ENCODE results near the gene ATP2B3. TPM values are rescaled to one million over a fixed set of nuclear protein-coding genes. Genes with fewer than 3 reads are reported as not detected.

The ATP2B3 gene
- total and polyA plus RNA-seq, 2 of the 4 experiments (the other 2 are of a cell fraction), result under 0.01 to 0.03 TPM

DNA sequence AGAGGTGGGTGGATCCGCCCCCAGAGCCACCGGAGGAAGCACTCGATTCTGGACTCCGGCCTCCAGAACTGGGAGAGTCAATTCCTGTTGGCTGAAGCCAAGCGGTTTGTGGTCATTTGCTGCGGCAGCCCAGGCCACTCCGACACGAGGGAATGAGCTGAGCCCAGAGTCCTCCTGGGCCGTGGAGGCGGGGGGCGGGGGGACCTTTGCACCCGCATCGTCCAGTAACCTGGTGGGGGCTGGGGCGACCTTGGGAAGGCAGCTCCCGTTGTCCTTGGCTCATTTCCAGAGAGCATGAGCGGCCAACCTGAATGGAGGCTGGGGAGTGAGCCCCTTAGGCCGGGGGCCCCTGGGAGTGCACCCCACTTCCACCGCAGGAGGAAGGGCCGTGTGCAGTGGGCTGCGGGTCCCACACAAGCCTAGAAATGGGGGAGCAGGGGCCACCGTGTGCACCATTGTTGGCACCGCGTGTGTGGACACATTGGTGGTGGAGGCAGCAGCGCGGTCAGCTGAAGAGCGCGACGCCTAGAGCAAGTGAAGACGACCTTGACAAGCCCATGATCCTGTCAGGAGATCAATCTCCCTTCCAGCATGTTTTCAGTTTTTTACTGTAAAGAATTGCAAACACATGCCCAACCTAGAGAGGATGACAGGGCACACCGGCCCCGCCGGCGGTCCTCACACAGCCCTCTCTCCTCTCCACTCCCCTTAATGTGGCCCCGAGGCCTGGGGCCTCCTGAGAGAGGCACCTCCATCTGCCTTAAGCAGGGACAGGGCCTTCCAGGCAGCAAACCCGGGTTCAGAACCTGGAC lies 109.6 kb downstream of the ATP2B3 start:
- Histone ChIP-seq H3K9me3 (ENCODE audit: control insufficient read depth, insufficient read depth, low read length) (peaks cover 6% of the 10 kb centered on the region), H2AFZ (replicated peaks; ENCODE audit: low read length, poor library complexity) (no peak overlapping the region), H2BK120ac (ENCODE audit: low read depth, low read length) (no peak overlapping the region), H3K23ac (ENCODE audit: low read depth, low read length) (no peak overlapping the region), H3K9me1 (ENCODE audit: insufficient read depth, low read length) (no peaks in the 10 kb centered on the region), H3K4me1 (ENCODE audit: control insufficient read depth, insufficient read depth, low read length) (no peaks in the 10 kb centered on the region), H3K4me3 (ENCODE audit: insufficient read depth, low read depth, low read length) (no peak overlapping the region), H3K9ac (ENCODE audit: low read depth, low read length) (no peak overlapping the region), H3K36me3 (ENCODE audit: control insufficient read depth, insufficient read depth, low read length) (no peaks in the 10 kb centered on the region), H2AK5ac (ENCODE audit: low read depth, low read length) (no peak overlapping the region), H2AK9ac (replicated peaks; ENCODE audit: low read depth, low read length, poor library complexity) (no peak overlapping the region), H4K8ac (ENCODE audit: low read depth in 2 of 2, low read length in 2 of 2) (no peak overlapping the region), H3K27ac (ENCODE audit: insufficient read depth, low read length) (no peak overlapping the region), H4K91ac (ENCODE audit: insufficient read depth, low read depth, low read length) (no peak overlapping the region), H2BK15ac (ENCODE audit: low read depth, low read length) (no peak overlapping the region), H3K56ac (ENCODE audit: extremely low read depth, insufficient read depth, low read length) (no peak overlapping the region), H3K18ac (ENCODE audit: low read depth, low read length) (no peak overlapping the region), H2BK5ac (ENCODE audit: low read depth, low read length, poor library complexity, severe bottlenecking) (no peak overlapping the region), H3K79me1 (ENCODE audit: low read depth in 1 of 2, low read length in 2 of 2) (no peaks in the 10 kb centered on the region), H3K27me3 (ENCODE audit: control insufficient read depth, insufficient read depth, low read length) (peaks cover 27% of the 10 kb centered on the region), H3K14ac (replicated peaks; ENCODE audit: low read depth, low read length) (no peak overlapping the region), H3K4ac (ENCODE audit: low read depth, low read length) (no peak overlapping the region), H4K5ac (ENCODE audit: low read depth, low read length) (no peak overlapping the region), H4K20me1 (ENCODE audit: insufficient read depth, low read length) (no peaks in the 10 kb centered on the region), H2BK20ac (ENCODE audit: low read depth, low read length) (no peak overlapping the region), H3K4me2 (ENCODE audit: low read depth, low read length) (no peak overlapping the region)
- ATAC-seq (ENCODE audit: low read depth) (no peak), DNase-seq (no peak)
- no TSS peak for BruUV-seq (replicated peaks)
- ChIA-PET POLR2A (ENCODE audit: unreplicated experiment) (no interaction called here), CTCF (no interaction called here)
- in situ Hi-C loops (cut with MboI; ENCODE audit: low sequenced_read_pairs) (no loop called here), dilution Hi-C loops (cut with HindIII; ENCODE audit: low sequenced_read_pairs, unreplicated experiment) (no loop called here), intact Hi-C loops (cut with micrococcal nuclease) (no loop called here)
- TF ChIP-seq RFX5 (IDR thresholded peaks at IDR 0.05; ENCODE audit: low read depth, low read length) (no peak), RAD21 (IDR thresholded peaks at IDR 0.05; ENCODE audit: low read length) (no peak), FOS (IDR thresholded peaks at IDR 0.05; ENCODE audit: low read depth, low read length) (no peak), MAZ (IDR thresholded peaks at IDR 0.05; ENCODE audit: borderline replicate concordance, low read depth, low read length) (no peak), RCOR1 (IDR thresholded peaks at IDR 0.05; ENCODE audit: insufficient replicate concordance, low read length) (no peak), ELK1 (IDR thresholded peaks at IDR 0.05; ENCODE audit: borderline replicate concordance, low read depth, low read length) (no peak), SMC3 (IDR thresholded peaks at IDR 0.05; ENCODE audit: low read depth, low read length) (no peak), MXI1 (IDR thresholded peaks at IDR 0.05; ENCODE audit: borderline replicate concordance, low read depth, low read length) (no peak), POLR2A (IDR thresholded peaks at IDR 0.05; ENCODE audit: low read depth, low read length) (no peak), MAFK (IDR thresholded peaks at IDR 0.05; ENCODE audit: low read depth, low read length) (no peak), CEBPB (IDR thresholded peaks at IDR 0.05; ENCODE audit: low read depth, low read length) (no peak), BHLHE40 (IDR thresholded peaks at IDR 0.05; ENCODE audit: low read depth, low read length) (no peak), CHD1 (IDR thresholded peaks at IDR 0.05; ENCODE audit: low read depth, low read length) (no peak), NFE2L2 (IDR thresholded peaks at IDR 0.05; ENCODE audit: low read depth, low read length) (no peak), CTCF (conservative IDR thresholded peaks at IDR 0.05; ENCODE audit: low read depth, low read length) (no peak)
- TF ChIP-seq, protein P1, sequence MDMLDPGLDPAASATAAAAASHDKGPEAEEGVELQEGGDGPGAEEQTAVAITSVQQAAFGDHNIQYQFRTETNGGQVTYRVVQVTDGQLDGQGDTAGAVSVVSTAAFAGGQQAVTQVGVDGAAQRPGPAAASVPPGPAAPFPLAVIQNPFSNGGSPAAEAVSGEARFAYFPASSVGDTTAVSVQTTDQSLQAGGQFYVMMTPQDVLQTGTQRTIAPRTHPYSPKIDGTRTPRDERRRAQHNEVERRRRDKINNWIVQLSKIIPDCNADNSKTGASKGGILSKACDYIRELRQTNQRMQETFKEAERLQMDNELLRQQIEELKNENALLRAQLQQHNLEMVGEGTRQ (IDR thresholded peaks at IDR 0.05; ENCODE audit: low read depth, low read length), result no peak
- 61% methylated on average over 10 of the region's 35 CpGs; no CpG with 5 or more reads in 1 of the 2 experiments for WGBS, 2 experiments (ENCODE audit: extremely low coverage in 2 of 2, insufficient read length in 1 of 2)
